ENCODE measurements around the gene IFIT3.

DNA sequence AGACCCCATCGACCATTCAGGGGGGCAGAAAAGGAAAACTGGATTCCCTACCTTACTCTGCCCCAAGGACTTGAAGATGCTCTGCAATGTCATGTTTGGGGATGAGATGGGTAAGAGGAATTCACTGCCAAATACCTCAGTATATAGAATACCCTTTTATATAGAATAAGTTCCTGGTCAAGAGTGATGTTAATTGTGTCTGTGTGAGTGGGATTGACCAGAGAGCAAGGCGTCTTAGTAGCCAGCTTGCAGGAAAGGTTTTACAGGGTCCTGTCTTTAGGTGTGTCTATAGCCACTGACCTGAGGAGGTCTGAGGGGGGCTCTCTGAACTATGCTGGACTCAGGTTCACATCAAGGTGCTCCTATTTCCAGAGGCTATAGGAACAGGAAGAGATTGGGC is 1.4 kb downstream of the IFIT3 start:
- TF ChIP-seq CTCF (conservative IDR thresholded peaks at IDR 0.05 in 1 of 2, IDR thresholded peaks at IDR 0.05 in 1 of 2; ENCODE audit: extremely low read depth in 1 of 2, insufficient read depth in 1 of 2, low read depth in 1 of 2, low read length in 2 of 2) = no peak
- no peak for TF ChIP-seq EZH2 (IDR thresholded peaks at IDR 0.05; ENCODE audit: borderline replicate concordance, low read length)

Data from mammary epithelial cell (primary cell).